Activated naive CD8-positive, alpha-beta T cell (primary cell): Measurements from ENCODE around the gene ACTN4.

Experiments
- H3K27ac Mint-ChIP-seq: one replicate; pipeline ENCODE4 v1.8.0; 2021; ENCODE audit warnings: mixed read lengths
- H3K27me3 Mint-ChIP-seq: one replicate; pipeline ENCODE4 v1.8.0; 2021; ENCODE audit warnings: mixed read lengths
- H3K36me3 Mint-ChIP-seq: one replicate; pipeline ENCODE4 v1.8.0; 2021; ENCODE audit warnings: mixed read lengths
- H3K4me1 Mint-ChIP-seq: one replicate; pipeline ENCODE4 v1.8.0; 2021; ENCODE audit warnings: low read depth, mixed read lengths
- H3K4me3 Mint-ChIP-seq: one replicate; pipeline ENCODE4 v1.8.0; 2021; ENCODE audit warnings: mild to moderate bottlenecking, mixed read lengths
- H3K9me3 Mint-ChIP-seq: one replicate; pipeline ENCODE4 v1.8.0; 2021; ENCODE audit warnings: low read depth, mixed read lengths

The ACTN4 gene

GRCh38 chr19:38690146-38690545 is 42.7 kb downstream of the ACTN4 start:
- H3K27ac Mint-ChIP-seq, result no peak overlapping the region
- H3K36me3 Mint-ChIP-seq, result peaks cover 4% of the 10 kb centered on the region
- H3K27me3 Mint-ChIP-seq, result no peaks in the 10 kb centered on the region
- H3K4me3 Mint-ChIP-seq, result no peak overlapping the region
- no peaks in the 10 kb centered on the region for H3K9me3 Mint-ChIP-seq
- peaks cover 50% of the 10 kb centered on the region for H3K4me1 Mint-ChIP-seq

DNA sequence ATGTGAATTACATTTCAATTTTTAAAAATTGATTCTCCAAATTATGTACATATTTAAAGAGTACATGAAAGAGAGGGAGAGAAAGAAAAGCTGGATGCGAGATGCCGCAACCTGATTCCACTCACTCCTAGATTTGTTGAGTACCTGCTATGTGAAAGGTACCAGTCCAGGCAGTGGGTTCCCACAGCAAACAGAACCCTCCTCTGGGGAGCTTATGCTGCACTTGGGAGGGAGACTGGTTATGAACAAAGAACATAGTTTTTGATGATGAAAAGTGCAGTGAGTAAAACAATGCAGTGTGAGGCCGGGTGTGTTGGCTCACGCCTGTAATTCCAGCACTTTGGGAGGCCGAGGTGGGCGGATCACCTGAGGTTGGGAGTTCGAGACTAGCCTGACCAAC is 43.4 kb downstream of the ACTN4 start:
- Mint-ChIP-seq H3K4me3 (no peak overlapping the region), H3K27ac (no peak overlapping the region)

DNA sequence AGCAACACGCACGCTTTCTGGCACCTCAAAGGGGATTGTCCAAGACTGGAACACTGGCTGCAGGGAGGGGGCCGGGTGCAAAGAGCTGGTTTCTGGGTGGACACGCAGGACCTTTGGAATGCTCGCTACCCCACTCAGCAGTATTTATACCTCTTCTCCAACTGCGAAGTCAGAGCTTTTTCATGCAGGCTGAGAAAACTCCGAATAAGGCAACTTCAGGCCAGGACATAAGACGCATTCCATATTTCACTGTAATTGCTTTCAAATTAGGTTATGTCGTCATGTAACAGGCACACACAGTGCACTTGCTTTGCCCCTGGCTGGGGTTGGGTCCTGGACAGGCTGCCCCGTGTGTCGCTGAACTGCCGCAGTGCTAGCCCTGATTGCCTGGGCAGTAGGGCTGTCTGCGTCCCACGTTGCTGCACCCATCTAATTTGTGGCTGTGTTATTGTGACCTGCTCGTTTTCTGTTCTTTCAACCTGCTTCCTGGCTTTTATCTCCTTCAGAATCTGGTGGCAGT is 44.5 kb downstream of the ACTN4 start:
- Mint-ChIP-seq H3K36me3 (peaks cover 6% of the 10 kb centered on the region), H3K27ac (no peak overlapping the region), H3K9me3 (no peaks in the 10 kb centered on the region), H3K27me3 (no peaks in the 10 kb centered on the region), H3K4me3 (no peak overlapping the region), H3K4me1 (peaks cover 41% of the 10 kb centered on the region)

More for the DNA sequence above, 43.4 kb downstream of the ACTN4 start:
- no peaks in the 10 kb centered on the region for H3K27me3 Mint-ChIP-seq
- no peaks in the 10 kb centered on the region for H3K9me3 Mint-ChIP-seq
- peaks cover 4% of the 10 kb centered on the region for H3K36me3 Mint-ChIP-seq
- H3K4me1 Mint-ChIP-seq, result peaks cover 50% of the 10 kb centered on the region

- peaks cover 36% of the 10 kb centered on the region for H3K4me1 Mint-ChIP-seq
- H3K4me3 Mint-ChIP-seq, result no peak overlapping the region
- no peak overlapping the region for H3K27ac Mint-ChIP-seq
- no peaks in the 10 kb centered on the region for H3K27me3 Mint-ChIP-seq
- H3K36me3 Mint-ChIP-seq, result peaks cover 7% of the 10 kb centered on the region
- H3K9me3 Mint-ChIP-seq, result no peaks in the 10 kb centered on the region
These were observed 45.3 kb downstream of the ACTN4 start for GRCh38 chr19:38692458-38693379.

GRCh38 chr19:38693380-38694223 is 46.2 kb downstream of the ACTN4 start:
- H3K4me1 Mint-ChIP-seq, result peaks cover 37% of the 10 kb centered on the region
- peaks cover 7% of the 10 kb centered on the region for H3K36me3 Mint-ChIP-seq
- no peak overlapping the region for H3K27ac Mint-ChIP-seq
- H3K4me3 Mint-ChIP-seq, result peak overlapping the region; percentile 4
- no peaks in the 10 kb centered on the region for H3K9me3 Mint-ChIP-seq
- H3K27me3 Mint-ChIP-seq, result no peaks in the 10 kb centered on the region

- Mint-ChIP-seq H3K27ac (no peak overlapping the region), H3K27me3 (no peaks in the 10 kb centered on the region), H3K4me1 (peaks cover 40% of the 10 kb centered on the region), H3K4me3 (no peak overlapping the region), H3K9me3 (no peaks in the 10 kb centered on the region), H3K36me3 (peaks cover 5% of the 10 kb centered on the region)
These were observed 47.9 kb downstream of the ACTN4 start for GRCh38 chr19:38695317-38695683.

GRCh38 chr19:38695832-38696728 is 48.6 kb downstream of the ACTN4 start:
- no peak overlapping the region for H3K4me3 Mint-ChIP-seq
- no peak overlapping the region for H3K27ac Mint-ChIP-seq
- H3K9me3 Mint-ChIP-seq, result no peaks in the 10 kb centered on the region
- peaks cover 7% of the 10 kb centered on the region for H3K36me3 Mint-ChIP-seq
- peaks cover 38% of the 10 kb centered on the region for H3K4me1 Mint-ChIP-seq
- no peaks in the 10 kb centered on the region for H3K27me3 Mint-ChIP-seq

DNA sequence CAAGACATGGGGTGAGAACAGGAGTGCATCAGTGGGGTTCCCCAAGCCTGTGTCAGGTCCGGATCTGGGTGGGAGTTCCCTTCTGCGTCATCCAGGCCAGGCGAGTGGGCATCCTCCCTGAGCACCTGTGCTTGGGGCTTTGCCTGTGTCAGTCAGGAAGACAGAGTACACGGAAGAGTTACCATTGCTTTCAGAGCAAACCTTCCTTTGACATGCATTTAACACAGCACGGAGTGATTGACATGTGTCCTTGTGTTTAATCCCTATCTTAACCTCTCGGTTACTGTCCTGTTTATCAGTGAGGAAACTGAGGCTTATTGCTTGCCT is 49.2 kb downstream of the ACTN4 start:
- Mint-ChIP-seq H3K9me3 (no peaks in the 10 kb centered on the region), H3K36me3 (peaks cover 7% of the 10 kb centered on the region), H3K27ac (no peak overlapping the region), H3K4me3 (no peak overlapping the region), H3K4me1 (peaks cover 38% of the 10 kb centered on the region), H3K27me3 (no peaks in the 10 kb centered on the region)

- peaks cover 33% of the 10 kb centered on the region for H3K4me1 Mint-ChIP-seq
- no peak overlapping the region for H3K27ac Mint-ChIP-seq
- H3K36me3 Mint-ChIP-seq, result peaks cover 5% of the 10 kb centered on the region
- H3K9me3 Mint-ChIP-seq, result no peaks in the 10 kb centered on the region
- no peaks in the 10 kb centered on the region for H3K27me3 Mint-ChIP-seq
- no peak overlapping the region for H3K4me3 Mint-ChIP-seq
These were observed 49.7 kb downstream of the ACTN4 start for GRCh38 chr19:38697197-38697596.

GRCh38 chr19:38697641-38698071 is 50.2 kb downstream of the ACTN4 start:
- H3K9me3 Mint-ChIP-seq, result no peaks in the 10 kb centered on the region
- H3K36me3 Mint-ChIP-seq, result peaks cover 5% of the 10 kb centered on the region
- H3K4me1 Mint-ChIP-seq, result peaks cover 29% of the 10 kb centered on the region
- H3K4me3 Mint-ChIP-seq, result no peak overlapping the region
- H3K27ac Mint-ChIP-seq, result no peak overlapping the region
- no peaks in the 10 kb centered on the region for H3K27me3 Mint-ChIP-seq

DNA sequence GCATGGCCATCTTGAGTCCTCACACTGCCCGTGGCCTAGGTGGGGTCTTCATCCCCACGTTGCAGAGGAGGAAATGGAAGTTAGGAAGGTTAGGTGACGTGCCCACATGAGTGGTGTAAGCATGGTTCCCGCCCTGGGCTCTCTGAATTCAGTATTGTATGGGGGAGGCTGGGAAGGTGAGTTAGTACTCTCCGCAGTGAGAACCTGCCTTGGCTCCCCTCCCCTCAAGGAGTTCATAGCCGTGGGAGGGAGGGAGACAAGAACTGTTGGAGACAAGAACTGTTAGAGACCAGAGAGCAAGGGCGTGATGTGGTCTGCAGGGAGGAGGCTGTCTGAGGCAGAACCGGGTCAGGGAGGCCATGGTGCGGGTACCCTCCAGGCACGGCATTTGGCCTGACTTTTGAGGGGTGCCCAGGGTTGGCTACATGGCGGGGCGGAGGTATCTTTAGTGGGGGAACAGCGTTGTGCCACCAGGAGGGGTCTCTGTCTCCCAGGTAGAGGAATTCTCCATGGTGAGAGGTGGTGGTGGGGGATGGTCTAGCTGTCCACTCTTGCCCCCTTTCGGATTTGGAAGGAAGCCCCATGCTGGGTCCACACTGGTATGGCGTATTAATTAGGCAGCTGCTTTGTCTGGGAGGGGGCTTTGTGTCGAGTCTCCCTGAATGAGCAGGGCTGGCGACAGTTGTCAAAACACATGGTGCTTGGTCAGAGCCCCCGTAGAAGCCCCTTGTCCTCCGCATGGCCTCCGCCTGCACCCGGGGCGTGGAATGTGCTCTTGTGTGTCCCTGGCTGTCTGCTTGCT is 51.0 kb downstream of the ACTN4 start:
- H3K4me1 Mint-ChIP-seq, result peaks cover 22% of the 10 kb centered on the region
- no peaks in the 10 kb centered on the region for H3K27me3 Mint-ChIP-seq
- H3K27ac Mint-ChIP-seq, result no peak overlapping the region
- H3K9me3 Mint-ChIP-seq, result no peaks in the 10 kb centered on the region
- H3K4me3 Mint-ChIP-seq, result no peak overlapping the region
- peaks cover 5% of the 10 kb centered on the region for H3K36me3 Mint-ChIP-seq

DNA sequence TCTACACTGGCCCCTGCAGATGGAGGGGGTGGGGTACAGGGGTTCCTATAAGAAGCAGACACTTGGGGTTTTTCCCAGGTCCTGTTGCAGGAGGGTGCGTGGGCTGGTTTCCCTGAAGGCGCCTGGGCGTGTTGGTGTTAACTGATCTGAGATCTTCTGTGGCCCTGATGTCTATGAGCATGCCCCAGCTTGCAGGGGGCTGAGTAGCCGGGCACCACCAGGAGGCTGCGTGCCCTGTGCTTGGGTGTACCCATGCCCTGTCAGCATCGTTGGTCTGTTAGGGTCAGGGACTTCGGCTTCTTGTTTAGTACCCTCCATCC is 51.5 kb downstream of the ACTN4 start:
- H3K27ac Mint-ChIP-seq, result no peak overlapping the region
- peaks cover 16% of the 10 kb centered on the region for H3K4me1 Mint-ChIP-seq
- H3K9me3 Mint-ChIP-seq, result no peaks in the 10 kb centered on the region
- H3K27me3 Mint-ChIP-seq, result no peaks in the 10 kb centered on the region
- peaks cover 5% of the 10 kb centered on the region for H3K36me3 Mint-ChIP-seq
- H3K4me3 Mint-ChIP-seq, result no peak overlapping the region

- no peak overlapping the region for H3K27ac Mint-ChIP-seq
- H3K27me3 Mint-ChIP-seq, result no peaks in the 10 kb centered on the region
- no peaks in the 10 kb centered on the region for H3K9me3 Mint-ChIP-seq
- H3K4me1 Mint-ChIP-seq, result peaks cover 14% of the 10 kb centered on the region
- no peak overlapping the region for H3K4me3 Mint-ChIP-seq
- peaks cover 7% of the 10 kb centered on the region for H3K36me3 Mint-ChIP-seq
These were observed 52.3 kb downstream of the ACTN4 start for GRCh38 chr19:38699647-38700349.
